GM18909 (cell line): ENCODE data around the gene TSPAN31.
"Not testable (repeated sequence)": the region's sequence is repeated elsewhere in the genome, so short reads cannot be mapped to it uniquely, and the experiment has no call there.

ENCODE experiments used
- ATAC-seq: cut with Tn5 transposase; IDR thresholded peaks from one replicate; pipeline ENCODE4 v1.9.1; 2021; ENCODE audit warnings: mild to moderate bottlenecking; ENCODE audit not compliant: unreplicated experiment, poor library complexity

The TSPAN31 gene, protein sequence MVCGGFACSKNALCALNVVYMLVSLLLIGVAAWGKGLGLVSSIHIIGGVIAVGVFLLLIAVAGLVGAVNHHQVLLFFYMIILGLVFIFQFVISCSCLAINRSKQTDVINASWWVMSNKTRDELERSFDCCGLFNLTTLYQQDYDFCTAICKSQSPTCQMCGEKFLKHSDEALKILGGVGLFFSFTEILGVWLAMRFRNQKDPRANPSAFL

DNA sequence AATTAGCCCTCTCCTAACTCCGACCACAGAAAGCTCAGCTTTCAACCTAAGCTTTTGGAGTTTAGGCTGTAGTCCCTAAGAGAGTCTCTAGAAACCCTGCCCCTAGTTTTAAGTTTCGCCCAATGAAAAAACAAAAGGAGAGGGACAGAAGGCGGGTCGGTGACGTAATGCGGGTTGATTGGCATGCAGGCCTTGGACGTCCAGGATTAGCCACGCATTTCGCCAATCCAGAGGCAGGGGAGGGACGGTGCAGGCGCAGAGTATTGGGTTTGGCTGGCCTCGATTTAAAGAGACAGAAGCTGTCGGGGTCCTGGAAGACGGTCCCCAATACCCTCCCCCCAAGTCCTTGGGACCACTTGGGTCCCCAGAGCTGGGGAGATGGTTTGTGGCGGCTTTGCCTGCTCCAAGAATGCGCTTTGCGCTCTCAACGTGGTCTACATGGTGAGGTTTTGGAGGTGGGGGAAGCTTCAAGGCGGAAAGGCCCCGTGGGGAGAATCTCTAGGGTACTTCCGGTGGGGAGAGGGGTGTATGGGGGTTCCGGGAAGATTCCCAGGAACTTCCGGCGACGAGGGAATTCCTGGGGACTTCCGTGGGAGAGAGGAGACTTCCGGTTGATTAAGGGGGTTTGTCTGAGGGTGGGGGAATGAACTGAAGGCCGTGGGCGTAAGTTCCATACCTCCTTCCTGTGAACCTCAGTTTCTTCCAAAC is at the start of gene TSPAN31:
TSPAN31 (plus strand) TSS at position 263 of the 708 bp plus-strand sequence; CDS start at position 379, 116 bp downstream.
- ATAC-seq: peak; percentile 88

DNA sequence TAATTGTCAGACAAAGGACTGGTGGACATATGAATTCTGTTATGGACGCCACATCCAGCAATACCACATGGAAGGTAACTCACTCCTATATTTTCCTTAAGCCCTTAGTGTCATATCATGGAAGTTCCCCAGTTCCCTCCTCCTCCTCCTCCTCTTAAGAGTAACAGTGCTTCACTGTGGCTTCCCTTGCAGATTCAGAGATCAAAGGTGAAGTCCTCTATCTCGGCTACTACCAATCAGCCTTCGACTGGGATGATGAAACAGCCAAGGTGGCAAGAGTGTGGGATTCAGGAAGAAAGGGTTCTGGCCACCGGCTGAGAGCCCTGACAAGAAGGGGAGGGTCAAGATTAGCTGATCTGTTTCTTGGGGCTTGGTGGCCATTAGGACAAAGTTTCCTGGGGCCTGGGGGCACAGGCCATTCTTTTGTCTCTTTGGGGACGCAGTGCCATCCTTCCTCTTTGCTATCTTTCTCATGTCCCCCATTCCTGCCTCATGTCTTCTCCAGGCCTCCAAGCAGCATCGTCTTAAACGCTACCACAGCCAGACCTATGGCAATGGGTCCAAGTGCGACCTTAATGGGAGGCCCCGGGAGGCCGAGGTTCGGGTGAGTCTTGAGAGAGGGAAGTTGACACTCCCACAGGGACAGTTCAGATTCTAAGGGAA is 48.9 kb upstream of the TSPAN31 start:
- no peak for ATAC-seq

DNA sequence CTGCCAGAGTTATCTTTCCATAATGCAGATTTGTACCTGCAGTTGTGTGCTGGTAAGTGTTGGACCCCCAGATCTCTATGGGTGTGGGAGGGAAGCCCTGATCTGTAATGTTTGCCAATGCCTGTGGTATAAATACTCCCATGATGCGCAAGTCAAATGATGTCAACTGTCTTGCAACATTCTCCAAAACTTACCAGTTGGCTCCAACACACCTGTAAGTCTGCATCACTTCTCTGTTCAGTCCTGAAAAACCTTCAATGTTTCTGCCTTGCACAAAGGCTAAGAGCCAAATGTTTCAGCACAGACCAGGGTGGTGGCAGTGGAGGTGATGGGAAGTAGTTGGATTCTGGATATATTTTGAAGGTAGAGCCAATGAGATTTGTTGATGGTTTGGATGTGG is 47.8 kb upstream of the TSPAN31 start:
- no peak for ATAC-seq

DNA sequence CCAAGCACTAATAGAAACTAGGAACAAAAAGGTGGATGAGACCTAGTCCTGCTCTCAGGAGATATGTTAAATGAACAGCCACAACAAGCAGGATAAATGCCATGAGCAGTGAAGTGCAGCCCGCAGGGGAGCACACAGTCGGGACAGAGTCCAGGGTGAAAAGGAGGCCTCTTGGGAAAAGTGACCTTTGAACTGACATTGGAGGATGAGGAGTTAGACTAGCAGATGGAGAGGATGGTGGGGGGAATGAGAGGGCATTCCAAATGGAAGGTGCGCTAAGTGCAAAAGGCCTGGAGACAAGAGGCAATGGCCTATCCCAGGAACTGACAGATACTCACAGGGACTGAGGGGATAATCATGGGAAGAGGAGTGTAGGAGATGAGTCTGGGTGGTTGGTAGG is 46.4 kb upstream of the TSPAN31 start:
- no peak for ATAC-seq

DNA sequence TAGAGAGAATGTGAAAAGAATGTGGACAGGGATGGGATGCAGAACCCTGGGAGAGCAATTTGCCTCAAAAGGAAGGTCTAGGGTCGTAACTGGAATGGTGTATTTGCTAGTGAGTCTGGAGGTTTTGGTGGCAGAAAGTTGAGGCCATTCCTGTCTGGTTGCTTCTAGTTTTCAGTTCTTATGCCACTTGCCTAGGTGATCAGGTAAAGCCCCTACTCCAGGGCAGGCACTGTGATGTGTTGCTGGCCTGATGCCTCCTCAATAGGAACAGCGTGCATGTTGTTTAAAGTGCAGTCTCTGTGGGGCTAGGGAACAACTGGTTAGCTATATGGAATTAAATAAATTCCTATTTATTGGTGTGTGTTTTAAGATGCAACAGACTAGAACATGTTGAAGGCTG is 44.5 kb upstream of the TSPAN31 start:
- ATAC-seq: no peak

DNA sequence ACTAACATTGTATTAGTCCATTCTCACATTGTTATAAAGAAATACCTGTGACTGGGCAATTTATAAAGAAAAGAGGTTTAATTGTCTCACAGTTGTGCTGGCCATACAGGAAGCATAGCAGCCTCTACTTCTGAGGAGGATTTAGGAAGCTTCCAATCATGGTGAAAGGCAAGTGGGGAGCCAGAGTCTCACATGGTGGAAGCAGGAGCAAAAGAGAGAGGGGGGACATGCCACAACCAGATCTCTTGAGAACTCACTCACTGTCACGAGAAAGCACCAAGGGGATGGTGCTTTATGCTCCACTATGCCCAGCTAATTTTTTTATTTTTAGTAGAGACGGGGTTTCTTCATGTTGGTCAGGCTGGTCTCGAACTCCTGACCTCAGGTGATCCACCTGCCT is 37.6 kb upstream of the TSPAN31 start:
- ATAC-seq: no peak

DNA sequence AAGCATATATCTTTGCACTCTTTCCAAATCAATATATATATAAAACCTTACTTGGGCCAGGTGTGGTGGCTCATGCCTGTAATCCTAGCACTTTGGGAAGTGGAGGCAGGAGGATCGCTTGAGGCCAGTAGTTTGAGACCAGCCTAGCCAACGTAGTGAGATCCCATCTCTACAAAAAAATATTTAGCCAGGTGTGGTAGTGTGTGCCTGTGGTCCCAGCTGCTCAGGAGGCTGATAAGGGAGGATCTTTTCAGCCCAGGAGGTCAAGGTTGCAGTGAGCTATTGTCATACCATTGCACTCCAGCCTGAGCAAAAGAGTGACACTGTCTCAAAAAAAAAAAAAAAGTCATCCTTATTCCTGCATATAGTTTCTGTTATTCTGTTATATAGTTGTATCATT is 36.5 kb upstream of the TSPAN31 start:
- ATAC-seq: no peak

DNA sequence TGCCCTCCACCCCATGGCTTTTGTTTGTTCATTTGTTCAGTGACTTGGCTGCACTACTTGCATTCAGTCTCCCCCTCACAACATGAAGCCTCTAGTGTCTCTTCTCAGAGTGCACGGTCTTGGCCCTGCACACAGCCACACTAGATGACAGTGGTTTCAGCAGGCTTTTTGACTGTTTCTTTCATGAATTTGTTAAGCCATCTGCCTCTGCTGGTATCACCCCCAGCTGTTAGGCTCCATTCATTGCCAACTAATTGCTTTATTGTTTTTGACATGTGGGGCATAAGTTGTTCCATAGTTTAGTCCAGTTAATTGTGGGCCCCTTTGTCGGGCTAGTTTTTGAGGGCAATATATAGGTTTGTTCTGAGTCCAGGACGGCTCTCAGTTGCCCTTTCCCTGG is 32.1 kb upstream of the TSPAN31 start:
- ATAC-seq: no peak

DNA sequence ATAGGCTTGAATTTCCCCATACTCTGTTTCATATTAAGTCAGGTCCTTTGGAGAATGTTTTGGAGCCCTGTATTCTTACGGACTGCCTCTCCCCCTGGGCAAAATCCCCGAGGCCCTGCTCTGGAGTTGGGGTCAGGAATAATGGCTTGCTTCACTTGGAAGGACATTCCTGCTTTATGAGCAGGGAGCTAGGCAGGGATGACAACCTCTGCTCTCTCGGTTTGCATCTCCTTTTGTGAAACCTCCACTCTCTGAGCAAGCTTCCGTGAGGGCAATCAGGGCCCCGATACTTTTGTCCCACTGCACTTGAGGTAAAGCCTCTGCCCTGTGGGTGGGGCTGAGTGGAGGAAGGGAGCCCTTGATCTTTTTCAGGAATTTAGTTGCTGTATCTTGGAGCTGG is 31.6 kb upstream of the TSPAN31 start:
- no peak for ATAC-seq

DNA sequence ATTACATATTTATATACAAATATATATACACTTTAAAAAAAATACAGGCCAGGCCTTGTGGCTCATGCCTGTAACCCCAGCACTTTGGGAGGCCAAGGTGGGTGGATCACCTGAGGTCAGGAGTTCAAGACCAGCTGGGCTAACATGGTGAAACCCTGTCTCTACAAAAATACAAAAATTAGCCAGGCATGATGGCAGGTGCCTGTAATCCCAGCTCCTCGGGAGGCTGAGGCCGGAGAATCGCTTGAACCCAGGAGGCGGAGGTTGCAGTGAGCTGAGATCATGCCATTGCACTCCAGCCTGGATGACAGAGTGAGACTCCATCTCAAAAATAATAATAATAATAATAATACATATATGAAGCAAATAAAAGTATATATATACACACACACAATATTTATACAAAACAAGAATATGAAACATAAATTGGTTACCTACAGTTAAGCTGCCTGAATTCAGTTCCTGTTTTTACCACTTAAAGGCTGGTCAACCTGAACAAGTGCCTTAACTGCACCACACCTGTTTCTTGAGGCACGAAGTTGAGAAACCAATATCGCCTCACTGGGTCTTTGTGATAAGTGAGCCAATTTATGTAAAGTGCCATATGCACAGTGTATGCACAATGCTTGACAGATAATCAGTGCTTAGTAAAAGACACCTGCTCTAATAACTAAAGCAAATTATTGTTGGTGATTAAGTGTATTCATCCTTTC is 29.6 kb upstream of the TSPAN31 start:
- ATAC-seq: not testable (repeated sequence)

DNA sequence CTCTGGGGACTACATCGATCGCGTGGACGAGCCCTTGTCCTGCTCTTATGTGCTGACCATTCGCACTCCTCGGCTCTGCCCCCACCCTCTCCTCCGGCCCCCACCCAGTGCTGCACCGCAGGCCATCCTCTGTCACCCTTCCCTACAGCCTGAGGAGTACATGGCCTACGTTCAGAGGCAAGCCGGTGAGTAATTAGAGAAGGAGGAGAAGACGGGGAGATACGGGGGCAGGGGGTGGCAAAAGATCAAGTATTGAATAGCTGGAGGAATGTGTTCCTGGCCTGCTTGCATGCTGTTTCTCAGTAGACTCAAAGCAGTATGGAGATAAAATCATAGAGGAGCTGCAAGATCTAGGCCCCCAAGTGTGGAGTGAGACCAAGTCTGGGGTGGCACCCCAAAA is 29.1 kb upstream of the TSPAN31 start:
- no peak for ATAC-seq

DNA sequence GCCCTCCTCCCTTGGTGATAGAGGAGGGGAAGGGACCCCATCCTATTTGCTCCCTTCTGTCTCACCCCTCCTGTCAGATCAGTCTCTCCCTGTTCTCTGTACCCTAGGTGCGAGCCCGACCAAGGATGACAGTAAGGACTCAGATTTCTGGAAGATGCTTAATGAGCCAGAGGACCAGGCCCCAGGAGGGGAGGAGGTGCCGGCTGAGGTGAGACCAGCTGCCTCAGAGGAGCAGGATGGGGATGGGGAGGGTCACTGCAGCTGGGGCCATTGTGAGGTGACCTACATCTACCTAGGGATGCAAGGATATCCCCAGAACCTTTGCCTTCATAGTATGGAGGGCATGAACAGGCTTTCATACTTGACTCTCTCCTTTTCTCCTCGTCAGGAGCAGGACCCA is 28.5 kb upstream of the TSPAN31 start:
- ATAC-seq: no peak

DNA sequence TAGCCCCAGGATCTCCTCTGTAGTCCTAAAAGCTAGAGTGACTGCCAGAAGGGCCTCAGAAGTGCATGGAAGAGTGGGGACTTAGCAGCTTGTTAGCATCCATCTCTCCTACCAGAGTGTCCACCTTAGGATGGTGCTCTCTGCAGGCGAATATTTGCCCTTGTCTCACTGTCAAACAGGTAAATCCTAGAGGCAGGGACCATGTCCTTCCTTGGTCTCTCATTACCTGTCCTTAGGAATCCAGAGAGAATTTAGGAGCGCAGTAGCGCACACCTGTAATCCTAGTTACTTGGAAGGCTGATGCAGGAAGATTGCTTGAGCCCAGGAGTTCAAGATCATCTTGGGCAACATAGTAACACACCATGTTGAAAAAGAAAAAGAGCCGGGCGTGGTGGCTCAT is 27.7 kb upstream of the TSPAN31 start:
- no peak for ATAC-seq

DNA sequence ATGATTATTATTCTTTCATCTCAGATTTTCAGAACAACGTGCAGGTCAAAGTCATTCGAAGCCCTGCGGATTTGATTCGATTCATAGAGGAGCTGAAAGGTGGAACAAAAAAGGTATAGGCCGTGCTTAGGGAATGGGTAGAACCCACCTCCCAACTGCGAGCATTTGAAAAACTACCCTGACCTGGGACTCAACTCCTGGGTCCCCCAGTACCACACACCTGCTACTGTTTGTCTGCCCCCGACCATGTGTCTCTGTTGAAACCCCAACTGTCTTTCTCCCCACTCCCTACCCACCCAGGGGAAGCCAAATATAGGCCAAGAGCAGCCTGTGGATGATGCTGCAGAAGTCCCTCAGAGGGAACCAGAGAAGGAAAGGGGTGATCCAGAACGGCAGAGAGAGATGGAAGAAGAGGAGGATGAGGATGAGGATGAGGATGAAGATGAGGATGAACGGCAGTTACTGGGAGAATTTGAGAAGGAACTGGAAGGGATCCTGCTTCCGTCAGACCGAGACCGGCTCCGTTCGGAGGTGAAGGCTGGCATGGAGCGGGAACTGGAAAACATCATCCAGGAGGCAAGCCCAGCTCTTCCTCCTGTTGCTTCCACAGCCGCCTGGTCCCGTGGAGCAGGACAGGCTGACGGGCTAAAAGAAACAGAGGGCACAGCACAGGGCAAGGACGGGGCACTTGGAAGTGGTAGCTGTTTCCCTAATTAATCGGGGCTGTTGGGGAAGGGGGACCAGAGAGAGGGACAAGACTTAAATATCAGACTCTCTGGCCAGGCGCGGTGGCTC is 26.8 kb upstream of the TSPAN31 start:
- ATAC-seq: no peak

DNA sequence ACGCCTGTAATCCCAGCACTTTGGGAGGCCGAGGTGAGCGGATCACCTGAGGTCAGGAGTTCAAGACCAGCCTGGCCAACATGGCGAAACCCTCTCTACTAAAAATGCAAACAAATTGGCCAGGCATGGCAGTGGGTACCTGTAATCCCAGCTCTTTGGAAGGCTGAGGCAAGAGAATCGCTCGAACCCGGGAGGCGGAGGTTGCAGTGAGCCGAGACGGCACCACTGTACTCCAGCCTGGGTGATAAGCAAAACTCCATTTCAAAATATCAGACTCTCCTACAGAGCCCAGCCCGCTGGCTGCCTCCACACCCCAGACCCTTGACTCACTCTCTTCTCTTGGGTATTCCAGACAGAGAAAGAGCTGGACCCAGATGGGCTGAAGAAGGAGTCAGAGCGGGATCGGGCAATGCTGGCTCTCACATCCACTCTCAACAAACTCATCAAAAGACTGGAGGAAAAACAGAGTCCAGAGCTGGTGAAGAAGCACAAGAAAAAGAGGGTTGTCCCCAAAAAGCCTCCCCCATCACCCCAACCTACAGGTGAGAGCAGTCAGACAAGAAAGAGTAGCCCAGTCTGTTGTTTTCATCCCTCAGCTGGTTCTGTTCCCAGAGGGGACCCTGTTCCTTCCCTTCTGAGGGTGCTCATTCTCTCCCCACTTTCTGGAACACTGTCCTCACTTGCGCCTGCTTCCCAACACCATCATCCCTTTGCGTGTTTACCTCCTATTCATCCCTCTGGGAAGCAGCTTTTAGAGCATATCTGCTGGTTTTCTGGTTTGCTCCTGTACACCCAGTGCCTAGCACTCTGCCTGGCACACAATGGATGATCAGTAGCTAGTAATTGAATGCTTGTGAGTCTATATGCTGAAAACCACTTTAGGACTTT is 26.0 kb upstream of the TSPAN31 start:
- ATAC-seq: no peak

DNA sequence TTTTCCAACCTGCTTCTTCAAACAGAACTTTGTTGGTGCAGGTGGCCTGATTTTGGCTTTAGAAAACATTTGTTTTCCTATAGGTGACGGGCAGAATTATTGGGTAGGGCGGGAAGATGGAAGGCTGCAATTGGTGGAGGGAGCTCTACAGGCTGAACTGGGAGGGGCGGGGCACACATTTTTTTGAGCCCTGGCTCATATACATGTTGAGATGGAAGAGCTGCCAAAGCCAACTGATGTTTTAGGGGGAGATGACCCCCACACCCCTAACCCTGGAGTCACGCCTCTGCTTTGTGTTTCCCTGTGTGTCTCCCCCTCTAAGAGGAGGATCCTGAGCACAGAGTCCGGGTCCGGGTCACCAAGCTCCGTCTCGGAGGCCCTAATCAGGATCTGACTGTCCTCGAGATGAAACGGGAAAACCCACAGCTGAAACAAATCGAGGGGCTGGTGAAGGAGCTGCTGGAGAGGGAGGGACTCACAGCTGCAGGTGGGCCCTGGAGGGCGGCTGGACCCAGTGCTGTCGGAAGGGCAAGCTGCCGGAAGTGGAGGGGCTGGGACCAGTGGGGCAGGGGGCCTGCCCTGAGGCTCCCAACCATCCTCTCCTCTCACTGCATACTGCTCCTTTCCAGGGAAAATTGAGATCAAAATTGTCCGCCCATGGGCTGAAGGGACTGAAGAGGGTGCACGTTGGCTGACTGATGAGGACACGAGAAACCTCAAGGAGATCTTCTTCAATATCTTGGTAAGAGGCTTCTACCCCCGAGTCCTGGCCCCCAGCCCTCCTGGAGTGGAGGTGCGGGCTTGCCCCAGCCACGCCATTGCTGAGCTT is 24.8 kb upstream of the TSPAN31 start:
- ATAC-seq: no peak

DNA sequence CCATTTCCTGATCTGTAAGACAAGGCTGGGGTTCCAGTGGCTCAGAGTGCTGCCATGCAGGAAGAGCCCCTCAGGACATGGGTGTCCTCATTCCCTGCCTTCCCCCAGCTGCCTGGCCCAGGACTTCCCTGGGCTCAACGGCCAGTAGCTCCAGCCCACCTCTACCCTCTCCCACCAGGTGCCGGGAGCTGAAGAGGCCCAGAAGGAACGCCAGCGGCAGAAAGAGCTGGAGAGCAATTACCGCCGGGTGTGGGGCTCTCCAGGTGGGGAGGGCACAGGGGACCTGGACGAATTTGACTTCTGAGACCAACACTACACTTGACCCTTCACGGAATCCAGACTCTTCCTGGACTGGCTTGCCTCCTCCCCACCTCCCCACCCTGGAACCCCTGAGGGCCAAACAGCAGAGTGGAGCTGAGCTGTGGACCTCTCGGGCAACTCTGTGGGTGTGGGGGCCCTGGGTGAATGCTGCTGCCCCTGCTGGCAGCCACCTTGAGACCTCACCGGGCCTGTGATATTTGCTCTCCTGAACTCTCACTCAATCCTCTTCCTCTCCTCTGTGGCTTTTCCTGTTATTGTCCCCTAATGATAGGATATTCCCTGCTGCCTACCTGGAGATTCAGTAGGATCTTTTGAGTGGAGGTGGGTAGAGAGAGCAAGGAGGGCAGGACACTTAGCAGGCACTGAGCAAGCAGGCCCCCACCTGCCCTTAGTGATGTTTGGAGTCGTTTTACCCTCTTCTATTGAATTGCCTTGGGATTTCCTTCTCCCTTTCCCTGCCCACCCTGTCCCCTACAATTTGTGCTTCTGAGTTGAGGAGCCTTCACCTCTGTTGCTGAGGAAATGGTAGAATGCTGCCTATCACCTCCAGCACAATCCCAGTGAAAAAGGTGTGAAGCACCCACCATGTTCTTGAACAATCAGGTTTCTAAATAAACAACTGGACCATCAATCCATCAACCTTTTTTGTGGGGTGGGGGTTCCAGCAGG is 23.9 kb upstream of the TSPAN31 start:
- no peak for ATAC-seq
